Body of pancreas (tissue), 4 donors: ENCODE measurements around the gene CCDC127.

Experiments used
- POLR2A ChIP-seq, 3 donors: fragments of 450-650 bp; IDR thresholded peaks; one replicate each; pipeline ENCODE4 v1.6.1; 2016; ENCODE audit warnings: antibody characterized with exemption in 3 of 3, mild to moderate bottlenecking in 2 of 3
- TF ChIP-seq, protein P1 (sequence below), 7 experiments: fragments of 450-650 bp in 4 of 7; fragments of 200-600 bp in 3 of 7; sonication (generic) in 3 of 7; IDR thresholded peaks; one replicate each; pipeline ENCODE4 v1.5.1; 2016 to 2019; ENCODE audit warnings: antibody characterized with exemption in 7 of 7

DNA sequence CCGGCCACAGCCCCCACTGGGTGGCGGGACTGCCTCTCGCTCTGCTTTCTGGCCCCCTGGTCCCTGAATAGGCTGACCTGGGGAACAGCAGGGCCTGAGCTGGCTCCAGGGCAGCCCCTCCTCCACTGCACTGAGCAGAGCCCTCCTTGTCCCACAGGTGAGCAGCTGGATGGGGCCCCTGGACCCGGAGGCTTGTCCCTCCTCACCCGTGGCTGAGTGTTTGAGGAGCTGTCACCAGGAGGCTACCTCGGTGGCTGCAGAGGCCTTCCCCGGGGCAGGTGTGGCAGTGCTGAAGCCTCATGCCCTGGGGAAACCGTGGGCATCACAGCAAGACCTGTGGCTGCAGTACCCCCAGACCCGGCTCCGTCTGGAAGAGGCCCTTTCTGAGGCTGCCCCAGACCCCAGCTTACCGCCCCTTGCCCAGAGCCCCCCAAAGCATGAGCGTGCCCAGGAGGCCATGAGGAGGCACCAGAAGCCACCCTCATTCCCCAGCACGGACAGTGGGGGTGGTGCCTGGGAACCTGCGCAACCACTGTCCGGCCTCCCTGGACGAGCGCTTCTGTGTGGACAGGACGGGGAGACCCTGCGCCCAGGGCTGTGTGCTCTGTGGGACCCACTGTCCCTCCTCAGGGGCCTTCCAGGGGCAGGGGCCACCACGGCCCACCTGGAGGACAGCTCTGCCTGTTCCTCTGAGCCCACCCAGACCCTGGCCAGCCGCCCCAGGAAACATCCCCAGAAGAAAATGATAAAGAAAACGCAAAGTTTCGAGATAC is 55.2 kb downstream of the CCDC127 start:
- TF ChIP-seq, protein P1, sequence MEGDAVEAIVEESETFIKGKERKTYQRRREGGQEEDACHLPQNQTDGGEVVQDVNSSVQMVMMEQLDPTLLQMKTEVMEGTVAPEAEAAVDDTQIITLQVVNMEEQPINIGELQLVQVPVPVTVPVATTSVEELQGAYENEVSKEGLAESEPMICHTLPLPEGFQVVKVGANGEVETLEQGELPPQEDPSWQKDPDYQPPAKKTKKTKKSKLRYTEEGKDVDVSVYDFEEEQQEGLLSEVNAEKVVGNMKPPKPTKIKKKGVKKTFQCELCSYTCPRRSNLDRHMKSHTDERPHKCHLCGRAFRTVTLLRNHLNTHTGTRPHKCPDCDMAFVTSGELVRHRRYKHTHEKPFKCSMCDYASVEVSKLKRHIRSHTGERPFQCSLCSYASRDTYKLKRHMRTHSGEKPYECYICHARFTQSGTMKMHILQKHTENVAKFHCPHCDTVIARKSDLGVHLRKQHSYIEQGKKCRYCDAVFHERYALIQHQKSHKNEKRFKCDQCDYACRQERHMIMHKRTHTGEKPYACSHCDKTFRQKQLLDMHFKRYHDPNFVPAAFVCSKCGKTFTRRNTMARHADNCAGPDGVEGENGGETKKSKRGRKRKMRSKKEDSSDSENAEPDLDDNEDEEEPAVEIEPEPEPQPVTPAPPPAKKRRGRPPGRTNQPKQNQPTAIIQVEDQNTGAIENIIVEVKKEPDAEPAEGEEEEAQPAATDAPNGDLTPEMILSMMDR (IDR thresholded peaks at IDR 0.05): no peak
- TF ChIP-seq POLR2A (IDR thresholded peaks at IDR 0.05): no peak
